Stimulated activated naive CD8-positive, alpha-beta T cell treated with anti-CD3 and anti-CD28 coated beads, Interleukin-15, Interleukin-2, amounts not matched to agents 100 U/mL and 50 U/mL, for 24 hours (primary cell): Measurements from ENCODE around the gene BICD1.
"Not testable (repeated sequence)": the region's sequence is repeated elsewhere in the genome, so short reads cannot be mapped to it uniquely, and the experiment has no call there.

Source experiments
- ATAC-seq: fragments of 150-1000 bp; cut with Tn5 transposase; one replicate; pipeline ENCODE4 v1.10.0; 2021
- DNase-seq: peaks from one replicate; pipeline ENCODE4 v3.0.0; 2021

The BICD1 gene

GRCh38 chr12:32196250-32197198 lies 89.9 kb downstream of the BICD1 start:
- ATAC-seq (no peak), DNase-seq (no peak)

GRCh38 chr12:32197421-32197820 lies 90.8 kb downstream of the BICD1 start:
- ATAC-seq (no peak), DNase-seq (no peak)

GRCh38 chr12:32198555-32198954 lies 91.9 kb downstream of the BICD1 start:
- ATAC-seq (peak; percentile 76), DNase-seq (no peak)

- ATAC-seq (no peak), DNase-seq (no peak)
These were observed 94.4 kb downstream of the BICD1 start for GRCh38 chr12:32201096-32201495.

GRCh38 chr12:32201976-32202375 lies 95.3 kb downstream of the BICD1 start:
- ATAC-seq = no peak
- no peak for DNase-seq

- no peak for DNase-seq
- ATAC-seq = no peak
These were observed 99.1 kb downstream of the BICD1 start for GRCh38 chr12:32205731-32206130.

GRCh38 chr12:32208355-32208754 lies 101.7 kb downstream of the BICD1 start:
- peak; percentile 49 for ATAC-seq
- no peak for DNase-seq

GRCh38 chr12:32211066-32211899 lies 104.6 kb downstream of the BICD1 start:
- no peak for ATAC-seq
- no peak for DNase-seq

GRCh38 chr12:32211900-32212156 lies 105.2 kb downstream of the BICD1 start:
- DNase-seq = no peak
- no peak for ATAC-seq

GRCh38 chr12:32214723-32215122 lies 108.1 kb downstream of the BICD1 start:
- DNase-seq (no peak), ATAC-seq (no peak)

- no peak for DNase-seq
- ATAC-seq = peak; percentile 72
These were observed 111.0 kb downstream of the BICD1 start for GRCh38 chr12:32217354-32218310.

GRCh38 chr12:32223941-32224340 lies 117.3 kb downstream of the BICD1 start:
- no peak for ATAC-seq
- DNase-seq = no peak

GRCh38 chr12:32226768-32227167 lies 120.1 kb downstream of the BICD1 start:
- DNase-seq = no peak
- ATAC-seq = no peak

- no peak for ATAC-seq
- DNase-seq = no peak
These were observed 123.4 kb downstream of the BICD1 start for GRCh38 chr12:32229971-32230612.

GRCh38 chr12:32230613-32230993 lies 124.0 kb downstream of the BICD1 start:
- DNase-seq (no peak), ATAC-seq (no peak)

GRCh38 chr12:32231361-32231760 lies 124.7 kb downstream of the BICD1 start:
- not testable (repeated sequence) for DNase-seq, ATAC-seq

- DNase-seq (no peak), ATAC-seq (no peak)
These were observed 126.9 kb downstream of the BICD1 start for GRCh38 chr12:32233568-32233967.

GRCh38 chr12:32235251-32235650 lies 128.6 kb downstream of the BICD1 start:
- no peak for DNase-seq

GRCh38 chr12:32240162-32240561 lies 133.5 kb downstream of the BICD1 start:
- DNase-seq (no peak), ATAC-seq (no peak)

More at GRCh38 chr12:32235251-32235650, 128.6 kb downstream of the BICD1 start:
- ATAC-seq = no peak

- DNase-seq = no peak
- no peak for ATAC-seq
These were observed 134.2 kb downstream of the BICD1 start for GRCh38 chr12:32240831-32241230.

- ATAC-seq (no peak), DNase-seq (no peak)
These were observed 136.0 kb downstream of the BICD1 start for GRCh38 chr12:32242641-32243040.
